A549 (cell line): ENCODE measurements around the gene TRAF1. TPM values are rescaled to one million over a fixed set of nuclear protein-coding genes. Genes with fewer than 3 reads are reported as not detected.

Experiments
- ATAC-seq, 2 experiments: fragments of 200-7000 bp in 1 of 2; fragments of >200 bp in 1 of 2; cut with Nextera tagmentation in 1 of 2; cut with Tn5 transposase in 1 of 2; 3 replicates each; pipeline versions ENCODE4 v1.8.0 to v1.9.1; 2018 to 2020; ENCODE audit warnings: mild to moderate bottlenecking in 1 of 2, moderate library complexity in 1 of 2
- CTCF ChIA-PET: fragments of 300-600 bp; sonication (Branson Sonifier 250); formaldehyde crosslinking; extraction: SDS; loops from one replicate; lab custom pipeline; 2021; ENCODE audit warnings: antibody characterized with exemption, inconsistent platforms; lab: Yijun Ruan, JAX
- POLR2A ChIA-PET: fragments of 350-600 bp; formaldehyde crosslinking; extraction: SDS; loops from one replicate; lab custom pipeline; 2021; ENCODE audit warnings: antibody characterized with exemption, inconsistent platforms; lab: Yijun Ruan, JAX
- DNase-seq, 2 experiments: peaks; one replicate each; pipeline versions ENCODE4 v3.0.0 to v3.0.0-alpha.2; 2011 to 2016; ENCODE audit warnings: low read depth in 1 of 2, low spot score in 1 of 2
- FAIRE-seq: peaks from 2 replicates; lab custom pipeline; 2011; peaks lifted over from hg19 to GRCh38; lab: Jason Lieb, UNC
- H3K27ac ChIP-seq, 2 experiments: fragments of >200 bp; sonication (Bioruptor Twin); formaldehyde crosslinking; 3 replicates each; pipeline ENCODE4 v1.5.1; 2016 to 2017
- H3K4me1 ChIP-seq: fragments of >200 bp; sonication (Bioruptor Twin); formaldehyde crosslinking; 3 replicates; pipeline ENCODE4 v1.6.1; 2016
- H3K4me2 ChIP-seq: fragments of >200 bp; sonication (Bioruptor Twin); formaldehyde crosslinking; 3 replicates; pipeline ENCODE4 v1.6.1; 2016
- H3K4me3 ChIP-seq: fragments of >200 bp; sonication (Bioruptor Twin); formaldehyde crosslinking; 3 replicates; pipeline ENCODE4 v1.5.1; 2016
- H3K9me3 ChIP-seq: fragments of >200 bp; sonication (Bioruptor Twin); formaldehyde crosslinking; 3 replicates; pipeline ENCODE4 v1.6.1; 2016
- ATOH8 ChIP-seq: fragments of 250-450 bp; sonication (Bioruptor Pico); IDR thresholded peaks from 2 replicates; pipeline ENCODE4 v1.5.0; 2020; ENCODE audit warnings: low read depth, mild to moderate bottlenecking, moderate library complexity
- FOSB ChIP-seq: fragments of 250-450 bp; sonication (Bioruptor Pico); IDR thresholded peaks from 2 replicates; pipeline ENCODE4 v1.5.0; 2020; ENCODE audit warnings: mild to moderate bottlenecking, moderate library complexity
- FOSL2 ChIP-seq, 2 experiments: fragments of 450-650 bp in 1 of 2; fragments of >200 bp in 1 of 2; sonication (Bioruptor Twin) in 1 of 2; formaldehyde crosslinking; IDR thresholded peaks; 2 replicates each; pipeline versions ENCODE4 v1.5.0 to v1.6.1; 2016 to 2020; ENCODE audit warnings: mild to moderate bottlenecking in 1 of 2, moderate library complexity in 1 of 2
- FOXS1 ChIP-seq: fragments of 250-450 bp; sonication (Bioruptor Pico); IDR thresholded peaks from 2 replicates; pipeline ENCODE4 v1.5.0; 2020; ENCODE audit warnings: mild to moderate bottlenecking, moderate library complexity
- HES2 ChIP-seq: fragments of >200 bp; sonication (Bioruptor Twin); formaldehyde crosslinking; IDR thresholded peaks from 2 replicates; pipeline ENCODE4 v1.6.1; 2016
- HOXB13 ChIP-seq: fragments of 250-450 bp; sonication (Bioruptor Pico); IDR thresholded peaks from 2 replicates; pipeline ENCODE4 v1.5.0; 2020; ENCODE audit warnings: low read depth, mild to moderate bottlenecking, moderate library complexity
- JUNB ChIP-seq: fragments of >200 bp; sonication (Bioruptor Twin); formaldehyde crosslinking; IDR thresholded peaks from 2 replicates; pipeline ENCODE4 v1.6.1; 2016
- MYC ChIP-seq: IDR thresholded peaks from 2 replicates; pipeline ENCODE4 v1.6.1; 2012; ENCODE audit warnings: mild to moderate bottlenecking, inconsistent platforms, low read length, improper control_type of control experiment, borderline replicate concordance
- POLR2AphosphoS2 ChIP-seq: conservative IDR thresholded peaks from 2 replicates; pipeline ENCODE4 v1.6.1; 2012; ENCODE audit warnings: low read length, improper control_type of control experiment, inconsistent platforms
- RARB ChIP-seq: fragments of 250-450 bp; sonication (Bioruptor Pico); IDR thresholded peaks from 2 replicates; pipeline ENCODE4 v1.8.0; 2021; ENCODE audit warnings: mild to moderate bottlenecking, moderate library complexity
- RCOR1 ChIP-seq: fragments of 150-350 bp; IDR thresholded peaks from 2 replicates; pipeline ENCODE4 v1.6.1; 2014; ENCODE audit warnings: antibody characterized with exemption, low read length, low read depth
- RNF2 ChIP-seq: fragments of 200-600 bp; sonication (generic); IDR thresholded peaks from 2 replicates; pipeline ENCODE4 v1.6.1; 2016; ENCODE audit warnings: low read depth, mild to moderate bottlenecking, antibody characterized with exemption, moderate library complexity, borderline replicate concordance
- SMC3 ChIP-seq: fragments of >200 bp; sonication (Bioruptor Twin); formaldehyde crosslinking; IDR thresholded peaks from 3 replicates; pipeline ENCODE4 v1.6.1; 2018; ENCODE audit warnings: inconsistent platforms
- TFCP2L1 ChIP-seq: fragments of 250-450 bp; sonication (Bioruptor Pico); IDR thresholded peaks from 2 replicates; pipeline ENCODE4 v1.5.0; 2021; ENCODE audit warnings: mild to moderate bottlenecking
- TP53 ChIP-seq: fragments of 250-450 bp; sonication (Bioruptor Pico); IDR thresholded peaks from 2 replicates; pipeline ENCODE4 v1.5.0; 2021; ENCODE audit warnings: mild to moderate bottlenecking, moderate library complexity
- ZC3H11A ChIP-seq: fragments of 450-650 bp; IDR thresholded peaks from 2 replicates; pipeline ENCODE4 v1.6.1; 2014; ENCODE audit warnings: antibody characterized with exemption, mild to moderate bottlenecking
- ZSCAN20 ChIP-seq: fragments of 250-450 bp; sonication (Bioruptor Pico); IDR thresholded peaks from 2 replicates; pipeline ENCODE4 v1.8.0; 2022; ENCODE audit warnings: mild to moderate bottlenecking, moderate library complexity
- WGBS: methylation state at CpG from one replicate; pipeline ENCODE4 v1.1.6; 2017; ENCODE audit errors: missing lambda C conversion rate; 5-methylcytosine and 5-hydroxymethylcytosine counted together
- polyA plus RNA-seq, 4 experiments: library from polyadenylated mRNA; depleted of rRNA in 3 of 4; stranded (reverse); fragments of >200 nt; fragmentation: RNase III in 1 of 4; extraction: RNeasy Plus Mini Kit Qiagen cat#74134 plus additional on column Dnase treatment in 1 of 4; gene quantifications; 2 replicates in 3 of 4; 3 replicates in 1 of 4; pipeline ENCODE4 v1.2.3, GENCODE V29; 2011 to 2017
- TF ChIP-seq, protein P1 (sequence below): fragments of 200-600 bp; sonication (generic); IDR thresholded peaks from 2 replicates; pipeline ENCODE4 v1.6.1; 2016; ENCODE audit warnings: antibody characterized with exemption, mild to moderate bottlenecking, moderate library complexity
- TF ChIP-seq, protein P2 (sequence below): fragments of >200 bp; sonication (Bioruptor Twin); formaldehyde crosslinking; IDR thresholded peaks from 3 replicates; pipeline ENCODE4 v1.6.1; 2016
- TF ChIP-seq, protein P3 (sequence below): fragments of >200 bp; sonication (Bioruptor Twin); formaldehyde crosslinking; IDR thresholded peaks from 3 replicates; pipeline ENCODE4 v1.5.1; 2016

TRAF1 gene
- polyA plus RNA-seq, 2 of the 4 experiments (the other 2 are of a cell fraction) = 2.0 to 3.4 TPM

GRCh38 chr9:120927269-120928014 is 846 bp upstream of the TRAF1 start:
- CTCF ChIA-PET = interaction anchor here (0.7 to 10.4 kb wide), 4 partner anchors 9 to 191 kb away, joined by 3 to 66 read pairs (median 3); no protein-coding TSS in a partner anchor
- ATAC-seq = no peak

GRCh38 chr9:120925535-120926396 is 830 bp downstream of the TRAF1 start:
- Histone ChIP-seq H3K4me3 (no peak overlapping the region), H3K4me2 (peak overlapping the region; percentile 41; the same call in 2 of the 3 replicates), H3K9me3 (no peaks in the 10 kb centered on the region), H3K4me1 (peaks cover 26% of the 10 kb centered on the region), H3K27ac (peak overlapping the region; percentile 27 to 67; a peak in 3 of 6 replicates)
- ChIA-PET POLR2A (interaction anchor here (1.1 kb wide), 2 partner anchors 15 to 132 kb away, joined by 3 read pairs; partner anchors contain the start of gene FBXW2), CTCF (interaction anchor here (0.6 to 10.4 kb wide), 5 partner anchors 10 to 34 kb away, joined by 3 to 66 read pairs (median 3); no protein-coding TSS in a partner anchor)
- peak; percentile 69 for DNase-seq
- no peak for FAIRE-seq
- TF ChIP-seq FOSL2 (IDR thresholded peaks at IDR 0.05) = no peak
- peak; percentile 58 for TF ChIP-seq FOSL2 (CRISPR knock-in tag; IDR thresholded peaks at IDR 0.05)
- TF ChIP-seq MYC = no peak
- peak; percentile 54 to 61; a peak in 5 of 6 replicates for ATAC-seq
- WGBS = 61% methylated on average over 13 of the region's 13 CpGs

More at GRCh38 chr9:120927269-120928014, 846 bp upstream of the TRAF1 start:
- 80% methylated on average over 7 of the region's 8 CpGs for WGBS
- Histone ChIP-seq H3K4me1 (peaks cover 26% of the 10 kb centered on the region), H3K9me3 (no peaks in the 10 kb centered on the region), H3K4me2 (no peak overlapping the region; the same call in 1 of the 3 replicates), H3K4me3 (no peak overlapping the region), H3K27ac (peak overlapping the region in 1 of 2 experiments; percentile 67; a peak in 1 of 6 replicates)
- FAIRE-seq (no peak), DNase-seq (no peak)
- POLR2A ChIA-PET = no interaction called here
- TF ChIP-seq JUNB (no peak), RCOR1 (no peak), TFCP2L1 (CRISPR knock-in tag) (no peak), HES2 (no peak), ZSCAN20 (CRISPR knock-in tag) (no peak)
- TF ChIP-seq, protein P1, sequence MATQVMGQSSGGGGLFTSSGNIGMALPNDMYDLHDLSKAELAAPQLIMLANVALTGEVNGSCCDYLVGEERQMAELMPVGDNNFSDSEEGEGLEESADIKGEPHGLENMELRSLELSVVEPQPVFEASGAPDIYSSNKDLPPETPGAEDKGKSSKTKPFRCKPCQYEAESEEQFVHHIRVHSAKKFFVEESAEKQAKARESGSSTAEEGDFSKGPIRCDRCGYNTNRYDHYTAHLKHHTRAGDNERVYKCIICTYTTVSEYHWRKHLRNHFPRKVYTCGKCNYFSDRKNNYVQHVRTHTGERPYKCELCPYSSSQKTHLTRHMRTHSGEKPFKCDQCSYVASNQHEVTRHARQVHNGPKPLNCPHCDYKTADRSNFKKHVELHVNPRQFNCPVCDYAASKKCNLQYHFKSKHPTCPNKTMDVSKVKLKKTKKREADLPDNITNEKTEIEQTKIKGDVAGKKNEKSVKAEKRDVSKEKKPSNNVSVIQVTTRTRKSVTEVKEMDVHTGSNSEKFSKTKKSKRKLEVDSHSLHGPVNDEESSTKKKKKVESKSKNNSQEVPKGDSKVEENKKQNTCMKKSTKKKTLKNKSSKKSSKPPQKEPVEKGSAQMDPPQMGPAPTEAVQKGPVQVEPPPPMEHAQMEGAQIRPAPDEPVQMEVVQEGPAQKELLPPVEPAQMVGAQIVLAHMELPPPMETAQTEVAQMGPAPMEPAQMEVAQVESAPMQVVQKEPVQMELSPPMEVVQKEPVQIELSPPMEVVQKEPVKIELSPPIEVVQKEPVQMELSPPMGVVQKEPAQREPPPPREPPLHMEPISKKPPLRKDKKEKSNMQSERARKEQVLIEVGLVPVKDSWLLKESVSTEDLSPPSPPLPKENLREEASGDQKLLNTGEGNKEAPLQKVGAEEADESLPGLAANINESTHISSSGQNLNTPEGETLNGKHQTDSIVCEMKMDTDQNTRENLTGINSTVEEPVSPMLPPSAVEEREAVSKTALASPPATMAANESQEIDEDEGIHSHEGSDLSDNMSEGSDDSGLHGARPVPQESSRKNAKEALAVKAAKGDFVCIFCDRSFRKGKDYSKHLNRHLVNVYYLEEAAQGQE = no peak
- TF ChIP-seq, protein P2, sequence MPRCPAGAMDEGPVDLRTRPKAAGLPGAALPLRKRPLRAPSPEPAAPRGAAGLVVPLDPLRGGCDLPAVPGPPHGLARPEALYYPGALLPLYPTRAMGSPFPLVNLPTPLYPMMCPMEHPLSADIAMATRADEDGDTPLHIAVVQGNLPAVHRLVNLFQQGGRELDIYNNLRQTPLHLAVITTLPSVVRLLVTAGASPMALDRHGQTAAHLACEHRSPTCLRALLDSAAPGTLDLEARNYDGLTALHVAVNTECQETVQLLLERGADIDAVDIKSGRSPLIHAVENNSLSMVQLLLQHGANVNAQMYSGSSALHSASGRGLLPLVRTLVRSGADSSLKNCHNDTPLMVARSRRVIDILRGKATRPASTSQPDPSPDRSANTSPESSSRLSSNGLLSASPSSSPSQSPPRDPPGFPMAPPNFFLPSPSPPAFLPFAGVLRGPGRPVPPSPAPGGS = no peak

DNA sequence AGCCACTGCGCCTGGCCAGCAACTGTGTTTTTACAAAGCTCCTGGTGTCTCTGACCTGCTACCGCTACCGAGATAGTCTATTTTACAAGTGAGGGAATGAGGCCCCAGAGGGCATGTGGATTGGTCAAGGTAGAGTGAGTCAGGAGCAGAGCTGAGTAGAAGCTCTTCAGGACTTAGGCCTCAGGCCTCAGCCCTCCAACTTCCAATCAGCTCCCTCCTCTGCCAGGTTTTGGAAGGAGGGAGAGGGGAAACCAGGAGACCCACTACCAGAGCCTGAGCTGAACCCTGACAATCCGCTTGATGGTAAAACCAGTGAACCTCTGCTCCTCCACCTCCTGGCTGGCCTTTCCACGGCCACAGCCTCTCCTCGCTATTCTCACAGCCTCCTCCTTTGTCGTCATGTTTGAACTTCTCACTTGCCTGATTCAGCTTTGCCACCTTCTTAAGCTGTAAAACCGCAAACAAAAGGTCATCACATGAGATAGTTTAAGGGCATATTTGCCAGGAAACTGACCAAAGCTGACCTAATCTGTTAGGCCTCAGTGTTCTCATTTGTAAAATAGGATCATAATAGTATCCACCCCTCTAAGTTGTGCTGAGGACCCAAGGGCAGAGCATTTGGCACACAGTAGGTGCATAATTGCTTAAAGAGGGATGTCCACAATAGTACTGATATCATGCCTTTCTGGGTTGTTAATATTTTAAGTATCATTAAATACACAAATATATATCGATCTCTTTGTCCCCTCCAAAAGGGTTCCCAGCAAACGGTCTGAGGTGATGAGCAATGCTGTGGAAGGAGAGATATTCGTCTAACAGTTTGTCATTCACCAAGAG is 1.7 kb downstream of the TRAF1 start:
- Histone ChIP-seq H3K27ac (no peak overlapping the region; a peak in 1 of 6 replicates), H3K4me1 (peaks cover 29% of the 10 kb centered on the region), H3K4me2 (no peak overlapping the region), H3K4me3 (no peak overlapping the region), H3K9me3 (no peaks in the 10 kb centered on the region)
- WGBS = 79% methylated on average over 11 of the region's 11 CpGs
- POLR2A ChIA-PET = no interaction called here
- ATAC-seq = no peak
- CTCF ChIA-PET = interaction anchor here (0.6 to 10.4 kb wide), 8 partner anchors 9 to 61 kb away, joined by 3 to 66 read pairs (median 4); no protein-coding TSS in a partner anchor
- FAIRE-seq = no peak
- DNase-seq = no peak
- TF ChIP-seq FOSB (CRISPR knock-in tag) (no peak), ZC3H11A (no peak), ATOH8 (no peak), FOXS1 (CRISPR knock-in tag) (no peak), RARB (no peak), RNF2 (no peak), POLR2AphosphoS2 (no peak), HOXB13 (no peak), TP53 (CRISPR knock-in tag) (no peak), SMC3 (no peak)
- TF ChIP-seq, protein P3, sequence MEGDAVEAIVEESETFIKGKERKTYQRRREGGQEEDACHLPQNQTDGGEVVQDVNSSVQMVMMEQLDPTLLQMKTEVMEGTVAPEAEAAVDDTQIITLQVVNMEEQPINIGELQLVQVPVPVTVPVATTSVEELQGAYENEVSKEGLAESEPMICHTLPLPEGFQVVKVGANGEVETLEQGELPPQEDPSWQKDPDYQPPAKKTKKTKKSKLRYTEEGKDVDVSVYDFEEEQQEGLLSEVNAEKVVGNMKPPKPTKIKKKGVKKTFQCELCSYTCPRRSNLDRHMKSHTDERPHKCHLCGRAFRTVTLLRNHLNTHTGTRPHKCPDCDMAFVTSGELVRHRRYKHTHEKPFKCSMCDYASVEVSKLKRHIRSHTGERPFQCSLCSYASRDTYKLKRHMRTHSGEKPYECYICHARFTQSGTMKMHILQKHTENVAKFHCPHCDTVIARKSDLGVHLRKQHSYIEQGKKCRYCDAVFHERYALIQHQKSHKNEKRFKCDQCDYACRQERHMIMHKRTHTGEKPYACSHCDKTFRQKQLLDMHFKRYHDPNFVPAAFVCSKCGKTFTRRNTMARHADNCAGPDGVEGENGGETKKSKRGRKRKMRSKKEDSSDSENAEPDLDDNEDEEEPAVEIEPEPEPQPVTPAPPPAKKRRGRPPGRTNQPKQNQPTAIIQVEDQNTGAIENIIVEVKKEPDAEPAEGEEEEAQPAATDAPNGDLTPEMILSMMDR = no peak
